OCI-LY3 (cell line): ENCODE results near the gene FARP1.

ENCODE experiments used
- CTCF ChIP-seq: fragments of 200-600, 300-600 bp; sonication (generic); IDR thresholded peaks from 2 replicates; pipeline ENCODE4 v1.5.1; 2014; ENCODE audit warnings: antibody characterized with exemption, low read length, low read depth
- EZH2phosphoT487 ChIP-seq: fragments of 200-600 bp; shearing (Covaris generic); IDR thresholded peaks from 2 replicates; pipeline ENCODE4 v1.6.1; 2018; ENCODE audit warnings: antibody characterized with exemption, mixed run types, low read depth

GRCh38 chr13:98201984-98202383, 59.1 kb downstream of the FARP1 start:
- TF ChIP-seq CTCF (no peak), EZH2phosphoT487 (no peak)
